Stimulated activated CD8-positive, alpha-beta memory T cell treated with anti-CD3 and anti-CD28 coated beads, Interleukin-12 subunit alpha, Interleukin-12 subunit beta, amount 100 ng/mL, for 4 hours (primary cell): ENCODE results near the gene SULT2A1.
"Not testable (repeated sequence)": the region's sequence is repeated elsewhere in the genome, so short reads cannot be mapped to it uniquely, and the experiment has no call there.

Experiments used
- DNase-seq: peaks from one replicate; pipeline ENCODE4 v3.0.0-alpha.2; 2020; ENCODE audit warnings: low read depth

The SULT2A1 gene, protein sequence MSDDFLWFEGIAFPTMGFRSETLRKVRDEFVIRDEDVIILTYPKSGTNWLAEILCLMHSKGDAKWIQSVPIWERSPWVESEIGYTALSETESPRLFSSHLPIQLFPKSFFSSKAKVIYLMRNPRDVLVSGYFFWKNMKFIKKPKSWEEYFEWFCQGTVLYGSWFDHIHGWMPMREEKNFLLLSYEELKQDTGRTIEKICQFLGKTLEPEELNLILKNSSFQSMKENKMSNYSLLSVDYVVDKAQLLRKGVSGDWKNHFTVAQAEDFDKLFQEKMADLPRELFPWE

DNA sequence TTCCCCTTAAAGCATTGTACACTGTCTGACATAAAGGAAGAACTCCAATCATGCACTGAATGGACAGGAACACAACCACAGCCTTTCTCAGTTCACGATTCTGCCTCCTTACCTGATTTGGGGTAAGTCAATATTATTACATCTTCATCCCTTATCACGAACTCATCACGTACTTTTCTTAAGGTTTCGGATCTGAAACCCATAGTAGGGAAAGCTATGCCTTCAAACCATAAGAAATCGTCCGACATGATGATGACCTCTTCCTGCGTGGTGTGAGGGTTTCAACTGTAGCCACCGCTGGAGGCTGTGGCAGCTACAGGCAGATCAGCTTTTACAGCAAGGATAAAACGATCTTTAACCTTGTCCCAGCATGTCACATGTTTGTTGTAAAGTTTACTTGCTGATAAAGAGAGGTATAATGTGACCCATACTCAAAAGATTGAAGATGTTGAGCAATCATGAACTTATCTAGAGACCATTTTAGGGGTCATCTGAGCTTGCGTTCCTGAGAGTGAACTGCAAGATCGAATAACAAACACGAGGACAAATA is at the start of gene SULT2A1:
TSS of gene SULT2A1 (minus strand) at position 306 of the 550 bp plus-strand sequence. CDS start at position 248, 58 bp downstream.
- no peak for DNase-seq

DNA sequence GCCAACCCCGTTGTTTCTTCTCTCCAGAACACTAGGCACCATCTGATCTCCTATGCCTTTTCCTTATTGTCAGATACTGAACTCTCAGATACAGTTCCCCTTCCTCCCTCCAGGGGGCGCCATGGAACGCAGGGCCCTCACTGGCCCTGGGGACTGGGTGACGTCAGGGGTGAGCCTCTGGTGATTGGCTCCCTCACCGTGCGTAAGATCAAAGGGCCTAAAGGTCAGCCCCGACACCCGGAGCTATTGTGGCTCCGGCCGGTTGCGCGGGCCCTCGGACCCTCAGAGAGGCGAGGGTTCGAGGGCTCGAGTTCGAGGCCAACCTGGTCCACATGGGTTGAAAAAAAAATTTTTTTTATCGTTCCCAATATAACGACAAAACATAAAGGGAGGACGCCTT is 42.5 kb upstream of the SULT2A1 start:
- DNase-seq = not testable (repeated sequence)

DNA sequence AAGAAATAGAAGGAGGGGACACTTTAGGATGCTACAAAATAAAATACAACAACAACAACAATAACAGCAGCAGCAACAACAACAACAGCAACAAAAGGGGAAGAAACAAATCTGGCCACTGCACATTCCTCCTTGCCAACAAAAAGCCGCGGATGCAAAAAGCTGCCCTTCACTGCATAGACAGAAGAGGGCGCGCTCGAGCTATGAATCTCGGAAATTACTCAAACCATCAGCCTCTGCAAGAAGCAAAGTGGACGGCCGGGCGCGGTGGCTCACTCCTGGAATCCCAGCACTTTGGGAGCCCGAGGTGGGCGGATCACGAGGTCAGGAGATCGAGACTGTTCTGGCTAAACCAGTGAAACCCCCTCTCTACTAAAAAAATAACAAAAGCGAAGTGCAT is 34.0 kb upstream of the SULT2A1 start:
- DNase-seq = not testable (repeated sequence)

DNA sequence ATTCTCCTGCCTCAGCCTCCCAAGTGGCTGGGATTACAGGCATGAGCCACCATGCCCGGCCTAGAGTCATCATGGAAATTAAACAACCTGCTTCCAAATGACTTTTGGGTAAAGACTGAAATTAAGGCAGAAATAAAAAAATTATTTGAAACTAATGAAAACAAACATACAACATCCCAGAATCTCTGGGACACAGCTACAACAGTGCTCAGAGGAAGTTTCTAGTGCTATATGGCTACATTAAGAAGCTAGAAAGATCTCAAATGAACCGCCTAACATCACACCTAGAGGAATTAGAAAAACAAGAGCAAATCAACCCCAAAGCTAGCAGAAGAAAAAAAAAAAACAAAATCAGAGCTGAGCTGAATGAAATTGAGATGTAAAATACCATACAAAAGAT is 24.1 kb upstream of the SULT2A1 start:
- DNase-seq = not testable (repeated sequence)

DNA sequence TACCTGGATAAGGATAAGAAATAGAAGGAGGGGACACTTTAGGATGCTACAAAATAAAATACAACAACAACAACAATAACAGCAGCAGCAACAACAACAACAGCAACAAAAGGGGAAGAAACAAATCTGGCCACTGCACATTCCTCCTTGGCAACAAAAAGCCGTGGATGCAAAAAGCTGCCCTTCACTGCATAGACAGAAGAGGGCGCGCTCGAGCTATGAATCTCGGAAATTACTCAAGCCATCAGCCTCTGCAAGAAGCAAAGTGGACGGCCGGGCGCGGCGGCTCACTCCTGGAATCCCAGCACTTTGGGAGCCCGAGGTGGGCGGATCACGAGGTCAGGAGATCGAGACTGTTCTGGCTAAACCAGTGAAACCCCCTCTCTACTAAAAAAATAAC is 23.2 kb upstream of the SULT2A1 start:
- peak; percentile 19 for DNase-seq

DNA sequence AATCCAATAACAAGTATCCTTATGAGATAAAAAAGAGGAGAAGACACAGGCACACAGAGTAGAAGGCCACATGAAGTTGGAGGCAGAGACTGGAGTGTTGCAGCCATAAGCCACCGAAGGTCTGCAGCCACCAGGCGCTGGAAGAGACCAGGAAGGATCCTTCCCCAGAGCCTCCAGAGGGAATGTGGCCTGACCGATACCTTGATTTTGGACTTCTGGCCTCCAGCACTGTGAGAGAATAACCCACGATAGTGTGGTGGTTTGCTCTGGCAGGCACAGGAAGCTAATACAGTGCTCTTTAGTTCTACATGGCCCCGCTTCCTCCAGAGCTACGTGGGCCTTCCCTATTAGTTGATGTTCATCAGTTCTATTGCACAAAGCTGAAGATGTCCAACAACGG is 15.3 kb upstream of the SULT2A1 start:
- DNase-seq = no peak

DNA sequence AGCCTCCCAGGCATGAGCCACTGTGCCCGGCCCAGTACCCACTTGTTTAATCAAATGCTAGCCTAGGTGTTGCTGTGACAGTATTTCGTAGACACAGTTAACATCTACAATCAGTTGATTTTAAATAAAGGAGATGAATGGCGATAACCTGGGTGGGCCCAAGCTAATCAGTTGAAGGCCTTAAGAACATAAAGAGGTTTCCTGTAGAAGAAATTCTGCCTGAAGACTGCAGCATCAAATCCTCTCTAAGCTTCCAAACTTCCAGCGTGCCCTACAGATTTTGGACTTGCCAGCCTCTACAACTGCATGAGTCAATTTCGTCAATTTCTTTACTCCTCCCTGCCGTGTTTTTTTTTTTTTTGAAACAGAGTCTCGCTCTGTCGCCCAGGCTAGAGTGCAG is 13.2 kb upstream of the SULT2A1 start:
- no peak for DNase-seq

DNA sequence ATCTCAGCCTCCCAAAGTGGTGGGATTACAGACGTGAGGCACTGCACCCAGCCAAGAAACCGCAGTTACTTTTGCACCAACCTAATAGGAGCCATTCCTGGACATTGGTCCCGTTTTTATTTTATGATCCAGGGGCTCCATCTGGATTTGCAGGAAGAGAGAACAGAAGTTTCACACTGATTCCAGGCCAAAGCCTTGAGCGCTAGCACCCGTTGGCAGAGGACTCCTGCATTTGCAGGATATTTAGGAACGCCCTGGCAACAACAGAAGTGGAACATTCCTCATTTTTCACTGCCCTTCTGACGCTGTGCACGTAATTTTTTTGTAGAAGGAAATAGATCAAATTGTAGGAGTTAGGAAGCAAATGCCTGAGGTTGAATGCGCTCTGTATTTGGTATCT is 11.7 kb upstream of the SULT2A1 start:
- DNase-seq = no peak

DNA sequence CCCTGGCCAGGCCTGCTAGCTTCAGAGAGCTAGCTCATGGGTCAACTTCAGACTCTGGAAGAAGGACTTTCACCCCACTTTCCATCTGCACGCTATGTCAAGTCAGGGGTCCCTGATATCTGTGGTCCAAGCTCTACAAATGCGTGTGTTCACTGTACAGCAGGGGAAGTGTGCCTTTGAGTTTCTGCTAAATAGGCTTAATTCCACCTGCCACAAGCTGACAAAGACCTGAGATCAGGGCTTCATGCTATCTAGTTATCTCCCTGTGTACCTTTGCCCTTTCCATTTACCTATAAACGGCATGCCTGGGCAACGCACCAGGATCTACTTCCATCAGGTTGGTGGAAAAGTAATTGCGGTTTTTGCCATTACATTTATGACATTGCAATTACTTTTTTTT is 10.7 kb upstream of the SULT2A1 start:
- no peak for DNase-seq

DNA sequence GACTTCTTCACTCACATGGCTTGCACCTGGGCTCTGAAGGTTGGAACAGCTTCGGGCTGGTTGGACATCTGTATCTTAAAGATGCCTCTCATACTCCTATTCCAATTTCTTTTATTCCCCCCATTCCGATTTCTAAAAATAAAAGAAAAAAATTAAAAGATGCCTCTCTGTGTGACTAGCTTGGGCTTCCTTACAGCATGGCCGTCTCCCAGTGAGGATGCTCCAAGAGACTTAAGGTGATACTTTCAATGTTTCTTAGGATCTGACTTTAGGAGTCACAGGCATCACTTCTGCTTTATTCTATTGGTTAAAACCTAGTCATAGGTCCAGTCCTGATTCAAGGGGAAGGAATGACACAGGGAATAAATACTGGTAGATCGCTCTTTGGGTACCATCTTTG is 9.9 kb upstream of the SULT2A1 start:
- DNase-seq = no peak

DNA sequence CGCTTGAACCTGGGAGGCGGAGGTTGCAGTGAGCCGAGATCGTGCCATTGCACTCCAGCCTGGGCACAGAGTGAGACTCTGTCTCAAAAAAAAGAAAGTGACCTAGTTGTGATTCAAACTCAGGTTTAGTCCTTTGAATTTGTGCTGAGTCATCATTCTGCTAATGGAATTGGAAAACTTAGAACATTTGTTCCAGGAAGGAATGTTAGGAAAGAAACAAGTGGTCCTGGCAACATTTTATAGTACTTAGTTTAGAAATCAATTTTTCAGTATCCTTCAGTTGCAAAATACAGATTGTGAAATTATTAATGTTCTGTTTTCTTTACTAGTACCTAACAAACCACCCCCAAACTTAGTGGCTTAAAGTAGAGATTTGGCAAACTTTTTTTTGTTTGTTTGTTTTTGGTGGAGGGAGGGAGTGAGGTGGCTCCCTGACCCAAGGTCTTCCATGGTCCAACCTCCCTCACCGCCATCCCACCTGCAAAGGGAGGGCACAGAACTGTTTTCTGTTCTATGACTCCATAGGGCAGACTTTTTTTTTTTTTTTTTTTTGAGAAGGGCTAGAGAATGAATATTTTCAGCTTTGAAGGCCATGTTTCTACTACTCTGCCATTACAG is 9.2 kb upstream of the SULT2A1 start:
- no peak for DNase-seq

DNA sequence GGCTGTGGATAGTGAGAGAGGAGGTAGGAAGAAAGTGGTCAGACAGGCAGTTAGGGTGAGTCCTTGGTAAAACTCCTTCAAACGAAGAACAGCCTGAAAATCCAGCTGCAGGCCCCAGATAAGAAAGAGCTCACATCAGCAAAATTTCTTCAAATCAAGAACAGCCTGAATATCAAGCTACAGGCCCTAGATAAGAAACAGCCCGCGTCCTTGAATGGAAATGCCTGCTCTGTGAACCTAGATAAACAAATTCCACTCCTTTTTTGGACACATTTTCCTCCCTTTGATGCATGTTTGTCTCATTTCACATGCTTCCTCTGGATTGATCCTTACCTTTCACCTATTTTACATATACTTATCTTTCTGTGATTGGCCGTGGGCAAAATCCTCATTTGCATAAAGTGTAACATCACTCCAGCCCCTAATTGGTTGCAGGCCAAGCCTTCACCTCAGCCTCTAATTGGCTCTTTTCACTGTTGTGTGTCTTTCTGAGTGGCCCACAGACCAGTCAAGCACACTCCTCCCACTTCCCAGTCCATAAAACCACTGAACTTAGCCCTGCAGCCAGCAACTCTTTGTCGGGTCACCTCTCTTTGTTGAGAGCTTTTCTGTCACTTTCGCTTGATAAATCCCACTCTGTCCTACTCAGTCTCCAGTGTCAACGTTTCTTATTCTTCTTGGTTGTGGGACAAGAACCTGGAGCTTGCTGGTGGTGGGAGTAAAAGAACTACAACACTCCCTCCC is 6.0 kb upstream of the SULT2A1 start:
- no peak for DNase-seq

DNA sequence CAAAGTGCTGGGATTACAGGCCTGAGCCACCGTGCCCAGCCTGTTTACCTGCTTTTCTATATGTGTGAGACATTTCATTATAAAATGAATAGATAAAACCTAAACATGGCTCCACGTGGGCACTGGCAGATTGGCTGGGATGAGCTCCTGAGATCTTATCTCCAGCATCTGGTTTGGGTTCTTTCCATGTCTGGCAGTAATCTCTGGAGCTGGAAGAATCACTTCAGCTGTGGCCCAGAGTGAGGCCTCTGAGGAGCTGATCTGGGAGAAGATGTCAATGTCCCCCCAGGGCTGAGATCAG is 5.5 kb upstream of the SULT2A1 start:
- DNase-seq = no peak

DNA sequence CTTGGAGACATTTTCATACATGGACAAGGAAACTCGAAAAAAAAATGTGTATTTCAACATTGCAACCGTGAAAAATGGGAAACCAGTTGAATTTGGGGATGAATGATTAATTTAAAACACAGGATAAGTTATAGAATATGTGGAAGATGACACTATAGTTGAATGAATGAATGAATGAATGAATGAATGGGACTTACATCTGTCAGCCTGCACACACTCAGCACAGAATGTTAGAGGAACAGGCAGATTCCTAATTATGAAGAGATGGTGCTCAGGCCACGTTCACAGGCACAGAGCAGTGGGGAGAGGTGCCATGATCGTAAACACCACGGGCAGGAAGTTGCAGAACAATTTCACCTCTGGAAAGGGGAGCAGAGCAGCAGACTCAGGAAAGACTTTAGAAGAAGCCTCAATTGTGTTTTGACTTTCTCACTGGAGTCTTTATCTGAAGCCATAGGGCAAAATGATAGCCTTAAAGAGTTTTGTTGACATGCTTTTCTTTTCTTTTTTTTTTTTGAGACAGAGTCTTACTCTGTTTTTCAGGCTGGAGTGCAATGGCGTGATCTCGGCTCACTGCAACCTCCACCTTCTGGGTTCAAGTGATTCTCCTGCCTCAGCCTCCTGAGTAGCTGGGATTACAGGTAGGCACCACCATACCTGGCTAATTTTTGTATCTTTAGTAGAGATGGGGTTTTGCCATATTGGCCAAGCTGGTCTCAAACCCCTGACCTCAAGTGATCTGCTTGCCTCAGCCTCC is 4.9 kb upstream of the SULT2A1 start:
- DNase-seq = no peak

DNA sequence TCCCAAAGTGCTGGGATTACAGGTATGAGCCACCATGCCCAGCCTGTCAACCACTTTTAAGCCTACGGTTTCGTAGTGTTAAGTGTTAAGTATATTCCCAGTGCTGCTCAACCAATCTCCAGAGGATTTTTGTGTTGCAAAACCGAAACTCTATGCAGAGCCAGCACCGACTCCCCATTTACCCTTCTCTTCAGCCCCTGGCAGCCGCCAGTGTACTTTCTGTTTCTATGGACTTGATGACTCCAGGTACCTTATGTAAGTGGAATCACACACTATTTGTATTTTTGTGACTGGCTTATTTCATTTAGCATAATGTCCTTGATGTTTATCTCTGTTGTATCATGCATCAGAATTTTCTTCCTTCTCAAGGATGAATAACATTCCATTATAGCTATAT is 1.1 kb downstream of the SULT2A1 start:
- DNase-seq = no peak

DNA sequence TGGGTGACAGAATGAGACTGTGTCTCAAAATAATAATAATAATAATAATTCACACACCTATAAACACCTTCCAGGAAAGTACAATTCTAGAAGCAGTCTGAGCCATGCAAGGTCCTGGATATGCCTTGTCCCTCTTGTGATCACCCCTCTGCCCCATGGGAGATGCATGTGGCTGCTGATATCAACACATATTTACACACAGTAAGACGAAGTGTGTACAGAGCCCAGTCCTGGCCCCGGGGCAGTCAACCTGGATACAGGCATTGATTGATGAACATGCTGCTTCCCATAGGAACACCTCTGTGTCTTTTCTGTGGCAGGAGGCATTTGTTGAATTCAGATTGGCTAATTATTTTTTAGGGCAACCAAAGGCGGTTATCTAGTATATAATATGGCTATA is 3.2 kb downstream of the SULT2A1 start:
- DNase-seq = no peak

DNA sequence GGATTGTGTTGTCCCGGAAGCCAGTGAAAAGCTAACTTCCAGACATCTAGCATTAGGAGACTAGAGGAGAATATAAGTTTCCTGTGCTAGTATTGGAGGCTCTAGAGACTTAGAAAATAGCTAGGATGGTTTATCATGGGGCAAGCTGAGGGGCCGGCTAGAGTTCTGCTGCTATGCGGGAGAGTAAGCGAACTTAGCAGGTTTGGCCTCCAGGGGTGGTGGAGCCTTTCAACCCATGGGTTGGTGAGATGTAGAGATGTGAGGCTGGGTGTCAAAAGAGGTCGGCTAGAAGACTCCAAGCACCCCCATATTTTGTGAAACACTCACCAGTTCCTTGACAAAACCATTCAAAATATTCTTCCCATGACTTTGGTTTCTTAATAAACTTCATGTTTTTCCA is 4.4 kb downstream of the SULT2A1 start:
- DNase-seq = no peak

DNA sequence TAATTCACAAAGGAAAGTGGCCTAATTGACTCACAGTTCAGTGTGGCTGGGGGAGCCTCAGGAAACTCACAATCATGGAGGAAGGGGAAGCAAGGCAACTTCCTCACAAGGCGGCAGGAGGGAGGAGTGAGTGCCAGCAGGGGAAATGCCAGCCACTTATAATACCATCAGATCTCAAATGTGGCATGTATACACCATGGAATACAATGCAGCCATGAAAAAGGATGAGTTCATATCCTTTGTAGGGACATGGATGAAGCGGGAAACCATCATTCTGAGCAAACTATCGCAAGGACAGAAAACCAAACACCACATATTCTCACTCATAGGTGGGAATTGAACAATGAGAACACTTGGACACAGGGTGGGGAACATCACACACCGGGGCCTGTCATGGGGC is 6.7 kb downstream of the SULT2A1 start:
- not testable (repeated sequence) for DNase-seq

DNA sequence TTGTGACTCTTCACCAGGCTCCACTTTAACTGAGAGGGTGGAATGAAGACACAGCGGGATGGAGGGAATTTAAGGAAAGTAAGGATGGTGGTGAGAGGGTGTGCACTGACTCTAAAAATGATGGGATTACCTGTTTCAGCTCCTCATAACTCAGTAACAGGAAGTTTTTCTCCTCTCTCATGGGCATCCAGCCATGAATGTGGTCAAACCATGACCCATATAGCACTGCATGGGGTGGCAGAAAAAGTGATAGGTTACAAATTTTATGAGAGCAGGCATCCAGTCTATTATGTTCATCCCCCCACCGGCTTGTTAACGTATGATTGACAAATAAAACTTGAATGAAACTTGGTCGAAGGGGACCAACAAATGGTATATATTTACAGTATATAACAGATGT is 7.2 kb downstream of the SULT2A1 start:
- no peak for DNase-seq

DNA sequence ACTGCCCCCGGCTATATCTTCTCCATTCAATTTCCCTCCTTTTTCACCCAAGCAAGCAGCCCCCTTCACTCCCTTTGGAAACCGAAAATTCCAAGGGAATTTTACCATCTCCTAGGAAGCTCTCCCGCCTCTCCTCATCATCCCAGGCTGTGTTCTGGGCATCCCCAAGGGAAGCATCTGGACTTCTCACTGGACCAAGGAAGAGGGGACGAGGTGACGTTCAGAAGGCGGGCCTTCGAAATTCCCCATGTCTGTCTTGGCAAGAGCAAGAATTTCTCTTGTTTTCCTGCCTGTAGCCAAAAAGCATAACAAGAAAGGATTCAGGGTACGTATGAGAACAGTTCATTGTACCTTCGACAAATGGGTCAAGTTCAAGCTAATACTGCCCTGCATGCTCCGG is 20.9 kb downstream of the SULT2A1 start:
- DNase-seq = no peak

DNA sequence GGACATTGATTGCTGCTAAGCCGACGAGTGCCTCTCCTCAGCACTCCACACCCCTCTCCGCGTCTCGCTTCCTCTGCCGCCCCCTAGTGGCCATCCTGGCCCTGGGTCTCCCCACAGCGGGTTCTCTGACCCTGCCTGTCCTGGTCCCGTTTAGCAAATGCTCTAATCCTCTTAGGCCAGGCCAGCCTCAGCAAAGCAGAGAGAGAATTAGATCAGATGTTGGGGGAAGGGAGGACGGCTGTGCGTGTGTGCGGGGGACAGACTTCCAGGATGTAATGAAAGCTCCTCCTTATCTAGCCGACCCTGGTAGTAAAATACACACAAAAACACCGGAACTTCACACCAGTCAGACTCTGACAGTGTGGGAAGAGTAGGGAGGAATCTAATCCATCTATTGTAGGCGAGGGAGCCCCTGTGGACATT is 22.6 kb downstream of the SULT2A1 start:
- DNase-seq = peak; percentile 61

DNA sequence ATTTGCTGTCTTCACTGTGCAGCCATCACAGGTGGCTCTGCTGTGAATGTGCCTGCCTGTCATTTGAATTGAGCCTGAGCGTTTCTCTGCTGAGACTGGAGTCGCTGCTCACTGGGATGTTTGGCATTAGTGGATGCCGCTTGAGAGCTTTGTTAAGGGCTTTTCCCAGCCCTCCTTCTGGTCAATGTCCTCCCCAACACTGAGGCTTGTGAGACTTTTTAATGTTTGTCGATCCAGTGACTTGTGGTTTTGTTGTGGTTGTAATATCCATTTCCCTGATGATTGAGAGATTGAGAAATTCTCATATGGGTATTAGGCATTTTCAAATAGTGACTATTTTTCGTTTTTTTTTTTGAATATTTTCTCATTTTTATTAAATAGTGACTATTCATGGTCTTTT is 24.5 kb downstream of the SULT2A1 start:
- DNase-seq = no peak
